ENCODE results near the gene U2AF1.
"Not testable (repeated sequence)": the region's sequence is repeated elsewhere in the genome, so short reads cannot be mapped to it uniquely, and the experiment has no call there.

The U2AF1 gene

DNA sequence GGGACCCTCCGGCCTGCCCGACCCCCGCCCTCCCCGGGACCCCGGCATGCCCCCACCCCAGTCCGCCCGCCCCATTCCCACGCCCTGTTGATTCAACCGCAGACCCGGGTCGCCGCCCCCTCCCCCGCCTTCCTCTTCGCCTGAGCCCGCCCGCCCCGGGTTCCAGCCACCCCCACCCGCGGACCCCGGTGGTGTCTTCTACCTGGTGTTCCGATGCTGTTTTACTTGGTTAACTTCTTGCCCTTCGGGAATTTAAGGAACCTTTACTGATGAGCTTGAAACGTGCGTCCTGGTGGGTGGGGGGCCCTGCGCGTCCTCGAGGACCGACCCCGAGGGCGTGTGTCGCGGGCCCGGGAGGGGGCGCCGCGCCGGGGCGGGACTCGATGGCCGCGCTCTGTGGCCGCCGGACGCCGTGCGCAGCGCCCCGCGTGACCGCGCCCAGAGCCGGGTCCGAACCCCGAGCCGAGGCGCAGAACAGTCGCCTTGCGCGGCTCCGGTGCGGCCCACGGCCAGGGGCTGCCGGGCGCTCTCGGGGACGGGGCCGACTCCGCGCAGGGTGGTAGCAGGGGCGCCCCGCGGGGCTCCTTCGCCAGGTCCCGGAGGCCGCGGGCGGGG is 31.2 kb downstream of the U2AF1 start:
- DNase-seq = not testable (repeated sequence)

DNA sequence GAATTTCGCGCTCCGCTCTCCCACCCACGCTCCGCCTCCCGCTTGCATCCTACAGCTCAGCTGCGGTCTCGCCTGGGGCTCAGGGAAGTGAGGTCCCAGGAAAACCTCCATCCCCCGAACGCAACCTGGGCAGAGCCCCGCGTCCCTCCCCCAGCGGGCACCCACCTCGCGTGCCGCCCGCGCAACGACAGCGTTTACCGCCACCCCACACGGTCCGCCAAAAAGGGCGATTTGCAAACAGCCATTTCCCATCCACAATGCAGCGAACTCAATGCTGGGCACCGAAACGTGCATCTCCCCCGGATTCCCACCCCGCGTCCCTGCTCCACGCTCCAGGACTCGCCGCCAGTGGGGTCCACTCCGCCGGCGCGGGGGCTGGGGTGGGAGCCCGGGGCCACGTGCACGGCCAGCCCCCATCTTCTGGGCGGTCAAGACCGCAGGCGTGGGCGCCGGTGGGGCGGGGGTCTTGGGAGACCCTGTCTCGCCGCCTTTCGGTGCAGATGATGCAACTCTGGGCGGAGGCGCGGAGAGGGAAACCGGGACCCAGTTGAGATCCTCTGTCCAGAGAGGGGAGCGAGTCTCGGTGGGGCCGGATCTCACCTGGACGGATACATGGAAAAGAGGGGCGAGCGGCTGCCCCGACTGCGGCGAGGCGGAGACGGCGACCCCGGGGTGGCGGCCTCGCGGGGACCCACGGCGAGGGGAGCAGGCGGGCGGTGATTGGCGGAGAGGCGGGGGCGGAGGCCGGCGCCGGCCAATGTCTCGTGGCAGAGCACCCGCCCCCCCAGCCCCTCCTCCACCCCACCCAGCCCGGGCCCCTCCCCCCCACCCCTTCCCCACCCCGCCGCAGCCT is 32.0 kb downstream of the U2AF1 start, which contains the start of gene CBS:
CBS (minus strand) TSS at position 666 of the 853 bp plus-strand sequence. CDS start 3,642 bp downstream, outside the sequence.
- not testable (repeated sequence) for DNase-seq

DNA sequence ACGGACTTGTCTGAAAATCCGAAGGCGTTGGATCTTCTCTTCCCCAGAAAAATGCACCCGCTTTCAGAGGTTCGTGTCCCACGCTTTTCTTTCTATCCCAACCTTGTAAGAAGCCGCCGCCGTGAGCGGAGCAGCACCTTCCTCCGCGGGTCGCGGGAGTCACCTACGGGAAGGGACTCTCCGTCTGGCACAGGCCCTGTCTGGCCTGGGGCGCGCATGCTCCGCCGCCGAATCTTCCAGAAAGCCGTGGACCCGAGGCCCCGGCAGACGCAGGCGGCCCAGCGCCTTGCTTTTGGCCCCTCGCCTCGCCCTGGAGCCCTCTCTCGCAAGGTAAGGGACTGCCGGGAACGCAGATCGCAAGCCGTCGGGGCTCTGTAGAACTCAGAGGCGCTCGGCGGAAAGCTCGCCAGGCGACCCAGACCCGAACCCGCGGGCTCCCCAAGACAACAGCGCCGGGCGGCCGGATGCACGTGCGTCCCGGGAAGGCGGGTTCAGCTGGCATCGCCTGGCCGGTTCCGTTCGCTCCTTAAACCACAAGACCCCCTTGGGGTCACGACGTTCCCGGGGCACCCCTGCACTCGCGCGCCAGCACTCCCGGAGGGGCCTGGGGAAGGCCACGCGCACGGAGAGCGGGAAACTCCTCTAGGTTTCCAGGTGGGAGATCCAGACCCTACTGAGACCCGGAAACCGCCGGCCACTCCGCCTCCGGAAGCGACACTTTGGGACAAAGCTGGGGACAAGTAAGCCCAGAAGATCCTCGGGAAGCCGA is 32.8 kb downstream of the U2AF1 start:
- DNase-seq = not testable (repeated sequence)

DNA sequence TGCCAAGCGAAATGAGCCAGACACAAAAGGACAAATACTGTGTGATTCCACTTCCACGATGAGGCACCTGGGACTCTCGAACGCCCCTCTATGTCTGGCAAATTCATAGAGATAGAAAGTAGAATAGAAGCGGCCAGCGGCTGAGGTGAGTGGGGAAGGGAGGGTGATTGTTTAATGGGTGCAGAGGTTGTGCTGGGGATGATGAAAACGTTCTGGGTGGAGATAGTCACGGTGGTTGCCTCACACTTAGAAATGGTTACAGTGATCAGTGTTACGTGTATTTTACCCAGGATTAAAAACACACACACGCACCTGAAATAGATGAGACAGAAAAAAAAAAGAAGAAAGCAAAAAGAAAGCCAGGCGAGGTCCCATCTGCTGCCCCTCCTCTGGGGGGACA is 34.6 kb downstream of the U2AF1 start:
- not testable (repeated sequence) for DNase-seq

DNA sequence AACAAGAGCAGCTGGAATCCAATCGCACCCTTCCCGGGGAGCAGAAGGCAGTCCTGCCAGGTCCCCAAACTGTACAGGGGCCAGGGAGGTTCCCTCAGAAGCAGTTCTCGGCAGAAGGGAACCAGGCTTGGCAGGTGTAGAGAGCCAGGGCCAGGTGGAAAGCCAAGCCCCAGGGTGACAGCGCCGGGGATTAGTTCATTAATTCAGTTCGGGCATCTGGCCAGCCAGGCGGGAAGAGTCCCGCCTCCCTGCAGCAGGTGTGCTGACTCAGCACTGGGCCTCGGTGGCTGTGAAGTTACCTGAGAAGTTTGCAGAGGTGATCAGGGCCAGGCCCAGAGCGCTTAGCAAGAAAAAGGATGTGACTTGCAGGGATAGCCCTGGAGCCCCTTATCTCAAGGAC is 37.7 kb downstream of the U2AF1 start:
- not testable (repeated sequence) for DNase-seq

DNA sequence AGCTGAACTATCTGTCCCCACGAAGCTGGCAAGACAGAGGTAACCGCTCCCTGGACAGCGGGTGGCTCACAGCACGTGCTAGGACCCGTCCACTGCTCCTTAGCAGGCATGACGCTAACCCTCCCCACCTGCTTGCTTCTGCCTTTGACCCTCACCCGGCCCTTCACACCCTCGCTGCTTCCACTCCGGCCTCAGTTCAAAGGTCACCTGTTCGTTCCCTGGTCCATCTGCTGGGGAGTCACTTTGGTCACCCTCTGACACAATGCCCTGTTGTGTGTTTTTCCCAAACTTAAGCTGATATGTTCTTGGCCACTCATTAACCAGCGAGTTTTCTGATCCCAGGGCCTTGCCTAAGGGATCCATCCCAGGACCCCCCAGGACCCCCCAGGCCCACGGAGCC is 39.3 kb downstream of the U2AF1 start:
- DNase-seq = not testable (repeated sequence)

DNA sequence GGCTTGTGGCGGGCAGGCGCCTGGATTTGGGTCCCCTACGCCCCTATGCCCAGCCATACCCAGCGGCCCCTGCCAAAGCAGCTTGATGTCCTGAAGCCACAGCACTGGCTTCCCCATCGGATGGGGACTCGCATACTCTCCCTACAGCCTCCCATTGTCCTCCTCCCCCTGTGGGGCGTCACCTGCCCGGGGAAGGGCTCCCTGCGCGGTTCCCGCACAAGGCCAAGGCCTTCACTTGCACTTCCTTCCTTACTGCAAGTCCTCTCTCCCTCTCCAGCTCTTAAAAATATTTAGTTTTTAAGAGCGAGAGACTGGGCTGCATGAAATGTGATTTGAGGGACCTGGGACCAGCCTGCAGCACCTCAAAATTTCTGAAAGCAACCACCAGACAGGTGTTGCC is 40.7 kb downstream of the U2AF1 start:
- not testable (repeated sequence) for DNase-seq

DNA sequence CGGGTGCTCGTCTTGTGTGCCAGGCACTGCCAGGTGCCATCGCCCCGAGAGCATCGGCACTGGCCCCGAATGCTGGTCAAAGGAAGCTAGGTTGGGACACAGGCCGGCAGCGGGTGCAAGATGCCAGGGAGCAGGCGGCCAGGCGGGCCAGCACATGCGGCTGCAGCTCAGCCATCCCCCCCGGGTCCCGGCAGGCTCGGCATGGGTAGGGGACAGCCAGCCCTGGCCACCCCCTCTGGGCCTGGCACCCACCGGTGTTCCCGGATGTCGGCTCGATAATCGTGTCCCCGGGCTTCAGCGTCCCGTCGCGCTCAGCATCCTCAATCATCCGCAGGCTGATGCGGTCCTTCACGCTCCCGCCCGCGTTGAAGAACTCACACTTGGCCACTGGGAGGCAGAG is 41.4 kb downstream of the U2AF1 start:
- not testable (repeated sequence) for DNase-seq

DNA sequence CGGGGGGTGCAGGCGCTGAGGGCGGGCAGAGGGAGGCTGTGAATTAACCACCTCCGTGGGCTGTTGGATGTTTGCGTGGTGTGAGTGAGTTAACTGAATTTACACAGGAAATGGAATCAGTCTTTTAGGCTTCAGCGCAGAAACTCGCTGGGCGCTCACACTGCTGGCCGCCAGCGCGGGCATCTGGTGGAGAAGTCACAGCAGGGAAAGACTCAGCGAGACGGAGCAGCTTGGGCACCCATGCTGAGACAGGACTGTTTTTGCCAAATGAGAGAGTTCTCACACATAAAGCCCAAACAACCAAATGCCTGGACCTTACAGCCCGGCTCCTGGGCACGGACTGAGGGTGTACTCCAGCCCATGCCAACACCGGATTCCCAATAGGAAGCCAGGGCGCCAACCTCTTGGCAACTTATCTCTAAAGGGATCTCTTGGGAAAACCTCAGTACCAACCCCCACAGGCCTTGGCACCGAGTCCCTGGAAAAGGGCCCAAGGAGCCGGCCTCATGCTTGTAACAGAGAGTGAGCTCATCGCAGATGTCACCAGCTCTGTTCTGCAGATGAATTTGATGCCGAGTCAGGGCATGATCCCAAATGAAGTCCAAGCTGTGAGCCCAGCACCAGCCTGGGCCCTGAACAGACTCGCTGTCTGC is 43.0 kb downstream of the U2AF1 start:
- DNase-seq = not testable (repeated sequence)

DNA sequence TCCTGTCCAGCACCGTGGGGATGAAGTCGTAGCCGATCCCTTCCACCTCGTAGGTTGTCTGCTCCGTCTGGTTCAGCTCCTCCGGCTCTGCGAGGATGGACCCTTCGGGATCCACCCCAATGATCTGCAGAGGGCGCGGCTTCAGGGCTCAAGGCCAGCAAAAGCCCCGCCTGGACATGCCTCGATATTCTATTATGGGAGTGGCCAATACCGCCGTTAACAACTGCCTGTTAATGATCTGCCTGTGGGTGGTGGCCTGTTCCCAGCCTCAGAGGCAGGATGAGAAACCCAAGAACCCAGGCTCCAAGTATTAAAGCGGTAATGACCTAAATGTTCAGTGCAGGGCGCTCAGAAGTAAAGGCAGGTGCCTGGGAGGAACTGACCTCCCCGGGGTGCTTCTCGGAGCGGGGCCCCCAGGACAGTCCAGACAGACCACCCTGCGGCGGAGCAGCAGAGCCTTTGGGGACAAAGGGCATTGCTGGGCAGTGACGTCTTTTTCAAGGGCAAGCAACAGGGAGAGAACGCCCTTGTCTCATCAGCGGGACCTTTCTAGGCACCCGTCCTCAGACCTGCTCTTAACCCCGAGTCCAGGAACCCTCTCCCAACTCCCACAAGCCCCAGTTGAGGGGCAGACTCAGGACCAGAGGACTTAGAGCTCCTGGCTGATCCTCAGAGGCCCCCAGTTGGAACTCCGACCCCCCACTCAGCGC is 44.3 kb downstream of the U2AF1 start:
- not testable (repeated sequence) for DNase-seq

DNA sequence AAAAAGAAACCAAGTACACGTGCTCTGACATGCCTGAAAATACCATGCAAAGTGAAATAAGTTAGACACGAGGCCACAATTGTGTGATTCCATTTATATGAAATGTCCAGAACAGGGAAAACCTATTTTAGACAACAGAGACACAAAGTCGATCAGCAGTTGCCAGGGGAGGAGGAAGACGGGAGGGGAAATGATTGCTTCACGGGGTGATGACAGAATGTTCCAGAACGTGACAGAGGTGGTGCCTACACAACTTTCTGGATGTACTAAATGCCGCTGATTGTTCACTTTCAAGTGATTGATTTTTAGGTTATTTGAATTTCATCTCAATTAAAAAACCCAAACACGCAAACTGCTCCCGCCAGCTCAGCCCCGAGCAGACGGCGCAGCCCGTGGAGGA is 54.3 kb downstream of the U2AF1 start:
- DNase-seq = not testable (repeated sequence)

DNA sequence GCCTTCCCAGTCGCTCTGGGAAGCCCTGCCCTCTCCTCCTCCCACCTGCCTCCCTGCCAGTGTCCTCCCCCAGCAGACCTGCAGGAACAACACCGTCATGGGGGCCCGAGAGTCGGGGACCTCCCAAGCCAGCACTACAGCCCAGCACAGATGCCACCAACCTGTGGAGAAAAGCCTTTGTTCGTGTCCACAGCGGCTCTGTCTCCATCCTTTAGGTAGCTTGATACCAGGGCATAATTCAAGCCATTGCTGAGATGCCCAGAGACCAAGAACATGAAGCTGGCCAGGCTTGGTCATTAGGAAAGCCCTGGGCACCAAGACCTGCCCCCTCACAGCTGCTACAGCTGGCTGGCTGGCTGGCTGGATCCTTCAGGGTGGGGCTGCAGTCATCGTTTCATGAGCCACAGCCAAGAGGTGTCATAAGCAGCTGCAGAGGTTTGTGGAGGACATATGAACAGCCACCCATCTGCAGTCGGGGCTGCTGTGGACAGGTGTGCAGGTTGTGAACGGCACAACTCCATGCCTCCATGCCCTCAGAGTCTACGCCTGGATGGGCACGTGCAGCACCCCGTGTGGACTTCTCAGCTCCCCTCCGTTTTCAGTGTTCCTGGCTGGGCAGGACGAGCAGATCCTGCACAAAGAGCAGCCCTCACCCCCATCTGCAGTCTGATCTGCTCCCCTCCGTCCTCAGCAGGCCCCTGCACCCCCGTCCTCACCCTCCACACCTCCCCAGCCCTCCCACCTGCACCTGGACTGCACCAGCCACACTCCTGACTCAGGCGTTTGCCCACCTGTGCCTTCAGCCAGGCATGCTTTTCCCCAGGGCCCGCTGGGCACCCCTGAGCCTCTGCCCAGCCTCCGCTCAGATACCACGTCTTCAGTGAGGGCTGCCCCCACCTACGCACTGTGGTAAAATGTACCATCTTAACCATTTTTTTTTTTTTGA is 61.2 kb downstream of the U2AF1 start:
- DNase-seq = not testable (repeated sequence)

DNA sequence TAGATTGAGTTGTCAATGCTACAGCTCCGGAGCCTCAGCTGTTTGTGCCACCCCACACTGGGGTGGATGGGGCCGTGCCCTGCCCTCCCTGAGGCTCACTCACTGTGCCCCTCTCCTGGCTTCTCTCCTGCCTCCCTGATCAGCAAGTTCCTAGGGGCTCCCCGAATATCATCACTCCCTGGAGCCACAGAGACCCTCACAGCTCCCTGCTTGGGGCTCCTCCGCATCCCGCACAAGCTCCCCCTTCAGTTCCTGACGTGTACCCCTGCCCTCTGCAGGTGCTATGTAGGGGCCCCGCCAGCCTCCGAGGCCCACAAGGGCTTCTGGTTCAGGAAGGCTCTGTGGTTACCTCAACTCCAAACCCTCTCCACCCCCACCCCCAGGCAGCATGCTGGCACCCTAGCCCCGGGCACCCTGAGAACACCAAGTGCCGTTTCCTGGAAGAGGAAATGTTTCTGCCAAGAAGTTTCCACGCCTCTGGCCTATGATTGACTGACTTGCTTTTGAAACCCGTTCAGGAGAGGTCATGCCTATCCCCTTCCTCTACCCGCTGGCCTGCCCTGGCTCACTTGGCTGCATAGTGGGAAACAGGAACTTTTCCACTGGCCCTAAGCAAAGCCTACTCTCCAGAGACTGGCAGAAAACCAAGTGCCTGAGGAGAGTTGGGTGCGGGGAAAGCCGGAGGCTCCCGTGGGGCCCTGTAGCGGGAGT is 62.0 kb downstream of the U2AF1 start:
- DNase-seq = not testable (repeated sequence)

DNA sequence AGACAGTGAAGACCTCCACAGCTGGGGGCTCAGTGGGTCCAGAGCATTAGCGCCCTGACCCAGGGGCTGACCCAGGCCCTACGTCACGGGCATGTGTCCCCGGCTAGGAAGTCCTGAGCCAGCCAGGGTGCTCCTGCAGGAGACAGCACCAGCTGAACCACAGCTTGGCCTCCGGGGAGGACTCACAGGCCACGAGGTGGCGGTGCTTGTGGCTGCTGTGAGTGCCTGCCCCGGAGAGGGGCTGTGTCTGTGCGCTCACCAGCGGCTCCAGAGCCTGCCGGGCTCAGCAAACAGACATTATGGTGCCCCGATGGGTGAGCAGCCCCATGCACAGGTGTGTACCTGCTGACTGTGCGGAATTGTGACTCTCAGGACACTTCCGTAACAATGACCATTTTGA is 62.8 kb downstream of the U2AF1 start:
- DNase-seq = not testable (repeated sequence)

DNA sequence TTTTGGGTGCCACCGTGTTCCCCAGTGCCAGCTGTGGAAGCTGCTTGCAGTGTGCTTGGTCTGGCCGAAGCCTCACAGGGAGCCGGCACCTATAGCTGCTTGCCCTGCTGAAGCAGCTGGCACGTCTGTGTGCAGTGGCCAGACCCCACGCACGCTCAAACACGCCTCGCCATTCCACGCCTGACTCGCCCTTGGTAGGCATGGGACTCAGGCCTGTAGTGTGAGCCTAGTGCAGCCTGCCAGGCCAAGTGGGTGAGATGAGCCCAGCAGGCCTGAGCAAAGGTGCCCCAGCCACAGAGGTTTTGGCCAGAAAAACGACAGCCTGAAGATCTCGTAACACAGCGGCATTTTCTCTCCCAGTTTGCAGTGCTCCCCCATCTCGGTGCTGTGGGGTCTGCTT is 64.1 kb downstream of the U2AF1 start:
- not testable (repeated sequence) for DNase-seq

Measured in HCEC 1CT (cell line).